Activated CD8-positive, alpha-beta T cell treated with anti-CD3 and anti-CD28 coated beads, Interleukin-2, amount 10 ng/mL, durations not matched to agents 7 days and 5 days (primary cell): ENCODE results near the gene TFPI2. TPM values are rescaled to one million over a fixed set of nuclear protein-coding genes. Genes with fewer than 3 reads are reported as not detected.
"Not testable (repeated sequence)": the region's sequence is repeated elsewhere in the genome, so short reads cannot be mapped to it uniquely, and the experiment has no call there.

Experiments used
- ATAC-seq: fragments of 150-1000 bp; cut with Tn5 transposase; one replicate; pipeline ENCODE4 v1.10.0; 2021; ENCODE audit warnings: moderate library complexity
- CTCF ChIA-PET: fragments of 350-600 bp; sonication (Branson Sonifier 250); formaldehyde crosslinking; loops from one replicate; lab custom pipeline; 2021; ENCODE audit warnings: antibody characterized with exemption; lab: Charles Lee
- POLR2A ChIA-PET: fragments of 350-600 bp; sonication (Branson Sonifier 250); formaldehyde crosslinking; loops from one replicate; lab custom pipeline; 2021; ENCODE audit warnings: antibody characterized with exemption; lab: Charles Lee
- DNase-seq: peaks from one replicate; pipeline ENCODE4 v3.0.0-alpha.2; 2020
- H3K27ac Mint-ChIP-seq: one replicate; pipeline ENCODE4 v1.8.0; 2021; ENCODE audit warnings: mild to moderate bottlenecking, mixed read lengths
- H3K27me3 Mint-ChIP-seq: one replicate; pipeline ENCODE4 v1.8.0; 2021; ENCODE audit warnings: low read depth, mixed read lengths
- H3K36me3 Mint-ChIP-seq: one replicate; pipeline ENCODE4 v1.8.0; 2021; ENCODE audit warnings: low read depth, mixed read lengths
- H3K4me1 Mint-ChIP-seq: one replicate; pipeline ENCODE4 v1.8.0; 2021; ENCODE audit warnings: low read depth, mixed read lengths
- H3K4me3 Mint-ChIP-seq: one replicate; pipeline ENCODE4 v1.8.0; 2021; ENCODE audit warnings: mild to moderate bottlenecking, mixed read lengths
- H3K9me3 Mint-ChIP-seq: one replicate; pipeline ENCODE4 v1.8.0; 2022; ENCODE audit warnings: mixed read lengths; ENCODE audit not compliant: insufficient read depth
- total RNA-seq, 2 experiments: library from RNA; stranded (reverse); gene quantifications; one replicate each; pipeline ENCODE4 v1.2.3, GENCODE V29; 2021

TFPI2 gene
- total RNA-seq, 2 experiments from 2014 or later, result not detected

DNA sequence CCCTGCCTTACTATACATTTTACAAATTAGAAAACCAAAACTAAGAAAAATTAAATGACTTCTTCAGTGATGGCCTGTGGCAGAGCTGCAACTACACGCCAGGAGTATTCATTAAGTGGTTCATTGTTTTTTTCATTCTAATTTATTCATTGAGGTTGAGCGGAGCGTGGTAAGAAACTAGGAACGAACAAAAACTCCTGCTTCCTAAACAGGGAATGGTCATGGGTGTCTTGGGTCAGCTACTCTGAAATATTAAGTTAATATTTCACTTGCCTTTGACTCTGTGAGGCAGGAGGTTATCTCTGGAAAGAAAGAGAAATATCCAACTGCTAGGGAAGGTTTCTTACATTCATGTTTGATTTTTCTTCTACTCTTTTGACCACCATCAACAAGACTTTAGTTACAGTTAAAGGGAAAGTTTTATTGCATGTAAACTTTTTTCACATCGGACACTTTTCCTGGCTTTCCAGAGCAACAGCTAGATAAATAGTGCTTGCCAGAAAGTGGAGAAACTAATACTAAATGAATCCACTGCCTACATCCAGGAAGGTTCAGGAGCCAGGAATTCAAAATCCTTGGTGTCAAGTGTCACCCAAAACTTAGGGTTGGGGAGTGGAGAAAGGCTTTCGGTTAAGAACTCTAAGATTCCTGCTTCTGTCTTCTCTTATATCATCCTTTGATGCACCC is 30.1 kb upstream of the TFPI2 start:
- Mint-ChIP-seq H3K27ac (no peak overlapping the region), H3K9me3 (no peaks in the 10 kb centered on the region), H3K4me1 (peaks cover 9% of the 10 kb centered on the region), H3K27me3 (peaks cover 32% of the 10 kb centered on the region), H3K4me3 (no peak overlapping the region), H3K36me3 (no peaks in the 10 kb centered on the region)
- ATAC-seq, result no peak
- DNase-seq, result no peak
- ChIA-PET CTCF (interaction anchor here (2.2 kb wide), 1 partner anchor 167 kb away, joined by 9 read pairs; no protein-coding TSS in a partner anchor), POLR2A (no interaction called here)

DNA sequence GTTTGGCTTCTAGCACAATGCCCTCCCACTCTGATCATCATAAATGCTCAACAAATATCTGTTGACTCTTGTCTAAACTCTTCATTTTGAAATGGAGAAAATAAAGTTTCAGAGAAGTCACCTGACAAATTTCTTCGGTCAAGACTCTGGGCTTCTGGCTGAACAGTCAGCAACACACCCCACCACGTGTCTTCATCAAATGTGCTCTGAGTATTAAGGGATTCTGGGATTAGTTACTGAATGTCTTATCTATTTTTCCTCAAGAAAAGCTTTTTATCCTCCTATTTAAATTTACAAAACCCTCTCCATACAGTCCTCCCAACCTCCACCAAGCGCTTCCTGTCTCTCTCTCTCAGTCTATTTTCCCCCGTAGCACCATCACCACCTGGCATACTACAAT is 25.8 kb upstream of the TFPI2 start:
- H3K27ac Mint-ChIP-seq, H3K9me3 Mint-ChIP-seq, ATAC-seq, CTCF ChIA-PET, H3K36me3 Mint-ChIP-seq, H3K4me1 Mint-ChIP-seq, POLR2A ChIA-PET, H3K4me3 Mint-ChIP-seq, DNase-seq: not testable (repeated sequence)
- H3K27me3 Mint-ChIP-seq, result peaks cover 26% of the 10 kb centered on the region

DNA sequence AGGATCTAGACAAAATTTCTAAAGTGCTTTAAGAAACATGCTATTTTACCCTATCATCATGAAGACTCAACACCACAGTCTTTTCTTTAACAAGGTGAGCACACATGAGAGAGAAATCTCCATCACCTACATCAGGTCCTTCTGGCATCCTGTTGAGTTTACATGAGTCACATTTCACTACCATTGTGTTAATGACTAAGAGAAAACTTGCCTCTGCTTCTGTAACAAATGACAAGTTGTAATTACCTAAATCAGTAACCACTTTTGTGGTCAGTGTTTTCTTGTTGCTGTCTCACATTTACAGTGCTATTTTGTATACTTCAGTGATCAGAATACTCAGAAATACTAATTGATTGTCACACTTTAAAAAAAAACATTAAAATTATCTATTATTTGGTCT is 25.3 kb upstream of the TFPI2 start:
- DNase-seq, H3K4me1 Mint-ChIP-seq, H3K36me3 Mint-ChIP-seq, H3K27ac Mint-ChIP-seq, ATAC-seq, H3K9me3 Mint-ChIP-seq, H3K4me3 Mint-ChIP-seq, POLR2A ChIA-PET, CTCF ChIA-PET: not testable (repeated sequence)
- peaks cover 23% of the 10 kb centered on the region for H3K27me3 Mint-ChIP-seq

DNA sequence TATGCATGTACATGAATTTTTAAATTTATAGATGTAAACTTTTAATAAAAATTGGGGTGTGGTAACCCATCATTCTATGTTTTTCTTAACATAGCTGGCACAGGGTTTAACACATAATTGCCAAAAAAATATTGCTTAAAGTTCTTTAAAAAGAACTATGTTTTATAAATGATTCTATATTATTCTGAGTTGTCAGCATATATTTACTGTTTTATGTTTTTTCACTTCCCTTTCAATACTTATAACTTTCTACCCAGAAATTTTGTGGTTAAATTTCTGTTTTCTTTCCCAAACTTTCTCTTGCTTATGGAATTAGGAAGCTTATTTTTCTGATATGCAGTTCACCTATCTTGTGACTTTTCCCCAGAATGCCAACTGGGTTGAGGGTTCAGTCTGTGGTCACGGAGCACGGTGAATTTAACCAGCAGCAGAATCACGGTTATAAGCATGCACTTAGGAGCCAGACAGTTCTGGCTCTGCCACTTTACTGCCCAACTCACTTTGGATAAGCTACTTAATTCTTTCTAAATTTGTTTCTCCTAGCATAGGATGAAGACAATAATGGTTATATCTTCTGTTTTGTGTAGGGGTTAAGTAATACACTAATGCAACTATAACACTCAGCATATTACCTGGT is 24.8 kb upstream of the TFPI2 start:
- H3K27ac Mint-ChIP-seq, H3K4me1 Mint-ChIP-seq, H3K36me3 Mint-ChIP-seq, POLR2A ChIA-PET, ATAC-seq, H3K4me3 Mint-ChIP-seq, CTCF ChIA-PET, DNase-seq, H3K9me3 Mint-ChIP-seq: not testable (repeated sequence)
- H3K27me3 Mint-ChIP-seq, result peaks cover 21% of the 10 kb centered on the region

DNA sequence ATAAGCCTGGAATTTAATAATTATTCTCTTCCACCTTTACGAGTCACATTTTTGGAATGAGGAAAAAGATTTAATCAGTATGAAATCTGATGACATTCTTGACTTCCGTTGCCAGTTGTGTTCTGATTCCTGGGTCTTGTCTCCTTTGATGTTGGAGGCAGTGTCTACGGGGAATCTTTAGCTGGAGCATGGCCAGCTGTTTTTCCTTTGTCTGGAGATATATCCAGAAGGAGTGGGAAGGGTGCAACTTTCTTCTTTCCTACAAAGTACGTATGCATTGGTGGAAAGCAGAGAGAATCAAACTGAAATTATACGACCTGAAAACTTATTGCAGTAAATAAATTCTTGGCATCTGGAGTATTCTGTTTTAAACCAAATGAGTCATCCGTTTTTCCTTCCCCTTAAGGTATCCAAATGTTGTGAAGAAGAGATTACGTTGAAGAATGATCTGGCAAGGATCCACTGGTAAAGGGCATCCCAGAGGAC is 24.1 kb upstream of the TFPI2 start:
- no peaks in the 10 kb centered on the region for H3K4me1 Mint-ChIP-seq
- H3K36me3 Mint-ChIP-seq, result no peaks in the 10 kb centered on the region

DNA sequence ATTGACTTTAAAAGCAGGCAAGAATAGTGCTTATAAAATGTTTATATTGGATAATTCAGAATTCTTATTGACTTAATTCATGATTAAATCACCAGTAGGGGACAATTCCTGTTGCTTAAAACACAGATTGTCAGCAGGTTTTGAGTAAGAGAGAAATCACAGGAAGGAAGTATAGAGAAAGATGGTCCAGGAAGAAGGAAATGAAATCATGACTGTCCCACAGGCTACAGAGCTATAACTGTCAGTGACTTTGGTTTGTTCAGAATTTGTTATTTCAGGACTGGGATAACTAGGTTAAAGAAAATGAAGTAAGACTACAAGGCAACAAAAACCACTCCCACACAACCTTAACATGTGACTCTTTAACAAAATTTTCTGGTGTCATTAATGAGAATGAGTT is 22.6 kb upstream of the TFPI2 start:
- Mint-ChIP-seq H3K27ac (no peak overlapping the region), H3K36me3 (no peaks in the 10 kb centered on the region), H3K9me3 (no peaks in the 10 kb centered on the region), H3K4me3 (no peak overlapping the region), H3K27me3 (peaks cover 19% of the 10 kb centered on the region), H3K4me1 (no peaks in the 10 kb centered on the region)
- POLR2A ChIA-PET, result no interaction called here
- ATAC-seq, result no peak
- CTCF ChIA-PET, result no interaction called here
- DNase-seq, result no peak

More for the DNA sequence above, 24.1 kb upstream of the TFPI2 start:
- ChIA-PET POLR2A (no interaction called here), CTCF (no interaction called here)
- DNase-seq (no peak), ATAC-seq (no peak)
- no peak overlapping the region for H3K4me3 Mint-ChIP-seq
- peaks cover 19% of the 10 kb centered on the region for H3K27me3 Mint-ChIP-seq
- H3K9me3 Mint-ChIP-seq, result no peaks in the 10 kb centered on the region
- H3K27ac Mint-ChIP-seq, result no peak overlapping the region

DNA sequence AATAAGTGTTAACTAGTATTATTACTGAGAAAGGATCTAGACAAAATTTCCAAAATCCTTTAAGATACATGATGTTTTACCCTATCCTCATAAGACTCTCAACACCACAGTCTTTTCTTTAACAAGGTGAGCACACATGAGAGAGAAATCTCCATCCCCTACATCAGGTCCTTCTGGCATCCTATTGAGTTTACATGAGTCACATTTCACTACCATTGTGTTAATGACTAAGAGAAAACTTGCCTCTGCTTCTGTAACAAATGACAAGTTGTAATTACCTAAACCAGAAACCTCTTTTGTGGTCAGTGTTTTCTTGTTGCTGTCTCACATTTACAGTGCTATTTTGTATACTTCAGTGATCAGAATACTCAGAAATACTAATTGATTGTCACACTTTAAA is 21.1 kb upstream of the TFPI2 start:
- POLR2A ChIA-PET, H3K36me3 Mint-ChIP-seq, H3K27ac Mint-ChIP-seq, DNase-seq, H3K4me3 Mint-ChIP-seq, ATAC-seq, H3K9me3 Mint-ChIP-seq, CTCF ChIA-PET, H3K4me1 Mint-ChIP-seq: not testable (repeated sequence)
- peaks cover 17% of the 10 kb centered on the region for H3K27me3 Mint-ChIP-seq

DNA sequence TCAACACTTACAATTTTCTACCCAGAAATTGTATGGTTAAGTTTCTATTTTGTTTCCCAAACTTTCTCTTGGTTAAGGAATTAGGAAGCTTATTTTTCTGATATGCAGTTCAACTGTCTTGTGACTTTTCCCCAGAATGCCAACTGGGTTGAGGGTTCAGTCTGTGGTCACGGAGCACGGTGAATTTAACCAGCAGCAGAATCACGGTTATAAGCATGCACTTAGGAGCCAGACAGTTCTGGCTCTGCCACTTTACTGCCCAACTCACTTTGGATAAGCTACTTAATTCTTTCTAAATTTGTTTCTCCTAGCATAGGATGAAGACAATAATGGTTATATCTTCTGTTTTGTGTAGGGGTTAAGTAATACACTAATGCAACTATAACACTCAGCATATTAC is 20.7 kb upstream of the TFPI2 start:
- CTCF ChIA-PET, H3K27ac Mint-ChIP-seq, H3K4me3 Mint-ChIP-seq, DNase-seq, POLR2A ChIA-PET, H3K4me1 Mint-ChIP-seq, H3K36me3 Mint-ChIP-seq, H3K9me3 Mint-ChIP-seq, ATAC-seq: not testable (repeated sequence)
- H3K27me3 Mint-ChIP-seq, result peaks cover 13% of the 10 kb centered on the region

DNA sequence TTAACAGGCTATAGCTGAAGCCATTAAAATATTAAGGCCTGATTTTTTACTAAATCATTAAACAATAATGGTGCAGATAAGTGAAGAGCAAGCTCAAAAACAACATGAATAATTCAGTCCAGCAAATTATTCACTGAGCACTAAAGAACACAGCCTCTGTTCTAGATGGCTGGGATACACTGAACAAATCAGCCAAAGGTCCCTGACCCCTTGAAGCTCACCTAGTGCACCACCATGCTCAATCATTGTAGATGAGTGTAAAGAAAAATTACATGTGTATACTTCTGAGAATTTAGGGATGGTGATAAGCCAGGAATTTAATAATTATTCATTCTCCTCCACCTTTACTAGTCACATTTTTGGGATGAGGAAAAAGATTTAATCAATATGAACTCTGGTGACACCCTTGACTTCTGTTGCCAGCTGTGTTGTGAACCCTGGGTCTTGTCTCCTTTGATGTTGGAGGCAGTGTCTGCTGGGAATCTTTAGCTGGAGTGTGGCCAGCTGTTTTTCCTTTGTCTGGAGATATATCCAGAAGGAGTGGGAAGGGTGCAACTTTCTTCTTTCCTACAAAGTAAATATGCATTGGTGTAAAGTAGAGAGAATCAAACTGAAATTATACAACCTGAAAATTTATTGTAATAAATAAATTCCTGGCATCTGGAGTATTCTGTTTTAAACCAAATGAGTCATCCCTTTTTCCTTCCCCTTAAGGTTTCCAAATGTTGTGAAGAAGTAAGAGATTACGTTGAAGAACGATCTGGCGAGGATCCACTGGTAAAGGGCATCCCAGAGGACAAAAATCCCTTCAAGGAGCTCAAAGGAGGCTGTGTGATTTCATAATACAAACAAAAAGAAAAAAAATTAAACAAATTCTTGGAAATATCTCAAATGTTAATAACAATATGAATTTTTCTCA is 19.8 kb upstream of the TFPI2 start:
- Mint-ChIP-seq H3K9me3 (no peaks in the 10 kb centered on the region), H3K27ac (no peak overlapping the region), H3K4me3 (no peak overlapping the region), H3K27me3 (peaks cover 13% of the 10 kb centered on the region), H3K4me1 (no peaks in the 10 kb centered on the region), H3K36me3 (no peaks in the 10 kb centered on the region)
- CTCF ChIA-PET, result interaction anchor here (1.0 kb wide), 1 partner anchor 9 kb away, joined by 3 read pairs; no protein-coding TSS in a partner anchor
- POLR2A ChIA-PET, result no interaction called here
- DNase-seq (no peak), ATAC-seq (no peak)

DNA sequence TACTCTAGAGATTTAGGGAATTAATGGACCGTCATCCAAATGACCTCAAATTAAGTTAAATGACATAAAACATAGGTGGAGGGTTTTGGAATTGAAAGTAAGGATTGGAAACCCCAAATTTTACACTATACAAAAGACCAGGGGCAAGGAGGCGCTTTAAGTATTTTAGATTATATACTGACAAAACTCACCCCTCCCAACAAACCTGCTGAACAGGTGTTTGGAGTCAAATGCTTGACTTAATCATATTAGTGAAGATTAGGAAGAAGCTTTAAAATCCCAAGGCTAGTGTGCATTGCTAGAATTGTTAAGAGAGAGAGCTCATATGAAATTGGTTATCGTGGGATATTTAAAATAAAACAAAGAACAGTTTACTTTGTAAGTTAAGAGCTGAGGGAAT is 15.7 kb upstream of the TFPI2 start, which contains the start of gene GNGT1:
GNGT1 (plus strand) TSS at position 301 of the 400 bp plus-strand sequence. CDS start 180 bp downstream, outside the sequence.
- DNase-seq, result no peak
- Mint-ChIP-seq H3K9me3 (no peaks in the 10 kb centered on the region), H3K4me1 (no peaks in the 10 kb centered on the region), H3K36me3 (no peaks in the 10 kb centered on the region), H3K27ac (no peak within 1 kb of the TSS), H3K27me3 (peaks cover 5% of the 10 kb centered on the region), H3K4me3 (no peak within 1 kb of the TSS)
- ChIA-PET CTCF (interaction anchor here (0.7 kb wide), 1 partner anchor 489 kb away, joined by 3 read pairs; the partner anchor contains the start of gene COL1A2), POLR2A (no interaction called here)
- no peak for ATAC-seq

DNA sequence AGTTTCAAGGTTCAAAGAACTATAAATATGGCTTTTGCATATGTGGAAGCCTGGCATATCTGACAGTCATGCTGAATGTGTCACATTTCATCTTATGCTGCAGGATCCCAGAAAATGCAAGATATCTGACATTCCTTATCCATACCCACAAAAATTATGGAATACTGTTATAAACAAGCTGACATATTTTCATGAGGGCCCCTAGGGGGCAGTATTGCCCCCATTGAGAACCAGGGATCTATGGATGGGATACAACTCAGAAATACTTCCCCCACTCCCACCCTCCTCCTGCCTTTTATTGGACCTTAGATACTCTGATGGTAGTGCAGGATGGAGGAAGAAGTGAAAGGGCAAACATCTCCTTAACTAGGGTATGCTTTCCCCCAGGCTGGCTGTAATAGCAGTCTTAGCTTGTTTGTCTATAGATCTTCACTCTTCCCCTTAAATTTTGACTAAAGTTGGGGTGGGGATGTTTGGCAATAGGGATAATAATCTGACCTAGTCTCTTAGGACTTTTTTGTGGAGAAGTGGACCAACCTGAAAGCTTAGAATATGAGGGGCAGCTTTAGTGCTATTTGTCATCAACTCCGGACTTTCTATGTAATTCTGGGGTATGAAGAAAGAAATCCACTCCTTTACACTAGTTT is 12.3 kb upstream of the TFPI2 start:
- H3K4me1 Mint-ChIP-seq, result no peaks in the 10 kb centered on the region
- no peaks in the 10 kb centered on the region for H3K36me3 Mint-ChIP-seq
- no peak overlapping the region for H3K27ac Mint-ChIP-seq
- DNase-seq (peak; percentile 24), ATAC-seq (no peak)
- CTCF ChIA-PET, result interaction anchor here (1.0 to 2.4 kb wide), 6 partner anchors 15 to 493 kb away, joined by 4 to 10 read pairs (median 6); no protein-coding TSS in a partner anchor
- H3K9me3 Mint-ChIP-seq, result no peaks in the 10 kb centered on the region
- POLR2A ChIA-PET, result interaction anchor here (0.6 kb wide), 1 partner anchor 19 kb away, joined by 3 read pairs; the partner anchor contains the start of gene GNG11
- H3K4me3 Mint-ChIP-seq, result no peak overlapping the region
- peaks cover 6% of the 10 kb centered on the region for H3K27me3 Mint-ChIP-seq
